ENCODE data around the gene TFAP2C.

GRCh38 chr20:56630086-56630493, 984 bp downstream of the TFAP2C start:
- TF ChIP-seq EZH2 (IDR thresholded peaks at IDR 0.05) (no peak), POLR2AphosphoS5 (IDR thresholded peaks at IDR 0.05; ENCODE audit: borderline replicate concordance, low read depth, low read length) (no peak), FOXP2 (optimal IDR thresholded peaks at IDR 0.05; ENCODE audit: control extremely low read depth, extremely low read length, insufficient read depth) (no peak)

Measured in SK-N-MC (cell line).